Measurements from ENCODE around the gene WRAP73. TPM values are rescaled to one million over a fixed set of nuclear protein-coding genes. Genes with fewer than 3 reads are reported as not detected.
"Not testable (repeated sequence)": the region's sequence is repeated elsewhere in the genome, so short reads cannot be mapped to it uniquely, and the experiment has no call there.

The WRAP73 gene
- total RNA-seq, 1 donor = 10.0 TPM

- no peak for DNase-seq (ENCODE audit: low read depth)
- no peak overlapping the region for H3K4me3 ChIP-seq (ENCODE audit: low read depth, low read length)
- TF ChIP-seq, protein P1, sequence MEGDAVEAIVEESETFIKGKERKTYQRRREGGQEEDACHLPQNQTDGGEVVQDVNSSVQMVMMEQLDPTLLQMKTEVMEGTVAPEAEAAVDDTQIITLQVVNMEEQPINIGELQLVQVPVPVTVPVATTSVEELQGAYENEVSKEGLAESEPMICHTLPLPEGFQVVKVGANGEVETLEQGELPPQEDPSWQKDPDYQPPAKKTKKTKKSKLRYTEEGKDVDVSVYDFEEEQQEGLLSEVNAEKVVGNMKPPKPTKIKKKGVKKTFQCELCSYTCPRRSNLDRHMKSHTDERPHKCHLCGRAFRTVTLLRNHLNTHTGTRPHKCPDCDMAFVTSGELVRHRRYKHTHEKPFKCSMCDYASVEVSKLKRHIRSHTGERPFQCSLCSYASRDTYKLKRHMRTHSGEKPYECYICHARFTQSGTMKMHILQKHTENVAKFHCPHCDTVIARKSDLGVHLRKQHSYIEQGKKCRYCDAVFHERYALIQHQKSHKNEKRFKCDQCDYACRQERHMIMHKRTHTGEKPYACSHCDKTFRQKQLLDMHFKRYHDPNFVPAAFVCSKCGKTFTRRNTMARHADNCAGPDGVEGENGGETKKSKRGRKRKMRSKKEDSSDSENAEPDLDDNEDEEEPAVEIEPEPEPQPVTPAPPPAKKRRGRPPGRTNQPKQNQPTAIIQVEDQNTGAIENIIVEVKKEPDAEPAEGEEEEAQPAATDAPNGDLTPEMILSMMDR (IDR thresholded peaks at IDR 0.05; ENCODE audit: insufficient read depth, low read length) = no peak
Observed at GRCh38 chr1:3627515-3628253, 22.2 kb downstream of the WRAP73 start.

GRCh38 chr1:3626025-3626424 lies 23.9 kb downstream of the WRAP73 start:
- DNase-seq (ENCODE audit: low read depth) = no peak
- peak overlapping the region; percentile 76 for H3K4me3 ChIP-seq (ENCODE audit: low read depth, low read length)
- TF ChIP-seq, protein P1 (IDR thresholded peaks at IDR 0.05; ENCODE audit: insufficient read depth, low read length) = no peak

DNA sequence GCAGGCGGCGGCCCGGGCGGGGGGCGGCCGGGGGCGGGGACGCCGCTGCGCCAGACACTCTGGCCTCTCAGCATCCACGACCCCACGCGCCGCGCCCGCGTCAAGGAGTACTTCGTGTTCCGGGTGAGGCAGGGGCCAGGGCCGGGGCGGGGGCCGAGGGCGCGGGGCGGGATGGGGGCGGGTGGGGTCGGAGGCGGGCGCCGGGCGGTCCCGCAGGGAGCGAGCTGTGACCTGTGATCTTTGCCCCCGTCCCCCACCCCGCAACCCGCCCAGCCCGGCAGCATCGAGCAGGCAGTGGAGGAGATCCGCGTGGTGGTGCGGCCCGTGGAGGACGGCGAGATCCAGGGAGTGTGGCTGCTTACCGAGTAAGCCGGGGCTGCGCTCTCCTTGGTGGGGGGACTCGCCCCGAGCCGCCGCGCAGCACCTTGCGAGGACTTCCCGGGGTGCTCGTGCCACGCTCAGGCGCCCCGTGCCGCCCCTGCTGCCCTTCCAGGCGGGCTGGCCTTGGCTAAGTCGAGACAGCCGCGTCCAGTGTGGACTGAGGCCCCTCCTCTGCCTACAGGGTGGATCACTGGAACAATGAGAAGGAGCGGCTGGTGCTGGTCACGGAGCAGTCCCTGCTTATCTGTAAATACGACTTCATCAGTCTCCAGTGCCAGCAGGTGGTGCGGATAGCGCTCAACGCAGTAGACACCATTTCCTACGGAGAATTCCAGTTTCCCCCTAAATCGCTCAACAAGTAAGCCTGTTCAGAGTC lies 24.6 kb downstream of the WRAP73 start:
- DNase-seq (ENCODE audit: low read depth) = peak; percentile 53
- TF ChIP-seq, protein P1 (IDR thresholded peaks at IDR 0.05; ENCODE audit: insufficient read depth, low read length) = no peak
- peak overlapping the region; percentile 76 for H3K4me3 ChIP-seq (ENCODE audit: low read depth, low read length)

DNA sequence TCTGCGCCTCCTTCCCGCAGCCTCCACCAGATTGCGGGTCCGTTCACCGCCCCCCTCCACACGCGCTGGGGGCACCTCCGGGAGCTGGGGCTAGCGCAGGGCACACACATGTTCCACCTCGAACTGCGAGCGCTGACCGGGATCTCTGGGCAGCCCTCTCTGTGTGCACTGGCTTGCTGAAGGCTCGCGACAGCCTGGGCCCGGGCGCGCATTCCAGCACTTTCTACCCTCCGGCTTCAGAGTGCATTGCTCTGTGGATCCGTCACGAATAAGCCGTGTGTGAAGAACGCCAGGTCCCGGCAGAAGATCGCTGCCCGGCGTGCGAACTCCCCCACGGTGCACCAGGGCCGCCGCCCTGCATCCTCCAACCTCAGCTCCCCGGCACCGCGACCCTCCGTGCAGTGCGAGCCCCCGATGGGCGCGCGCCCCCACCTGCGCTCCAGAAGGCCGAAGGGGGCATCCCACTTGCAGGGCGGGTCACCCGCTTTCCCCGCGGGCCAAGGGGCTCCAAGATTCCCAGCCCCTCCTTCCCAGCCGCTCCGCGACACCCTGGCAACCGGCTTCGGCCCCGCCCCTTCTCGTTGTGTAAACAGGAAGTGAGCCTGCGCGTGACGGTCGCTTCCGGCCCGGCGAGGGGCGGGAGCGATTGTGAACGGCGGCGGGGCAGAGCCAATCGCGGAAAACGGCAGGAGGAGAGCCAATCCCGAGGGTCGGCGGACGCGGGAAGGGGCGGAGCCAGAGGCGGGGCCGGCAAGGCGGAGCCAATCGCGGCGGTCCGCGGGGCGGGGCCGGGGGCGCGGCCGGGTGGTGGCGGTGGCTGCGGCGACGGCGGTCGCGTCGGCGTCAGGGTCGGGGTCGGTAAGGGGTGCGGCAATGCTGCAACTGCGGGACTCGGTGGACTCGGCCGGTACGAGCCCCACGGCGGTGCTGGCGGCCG lies 25.4 kb downstream of the WRAP73 start, which contains the start of gene TPRG1L:
TPRG1L (plus strand) TSS at position 816 of the 937 bp plus-strand sequence; CDS start at position 874, 58 bp downstream.
- peak within 1 kb of the TSS; percentile 92 for H3K4me3 ChIP-seq (ENCODE audit: low read depth, low read length)
- DNase-seq (ENCODE audit: low read depth) = peak; percentile 89
- TF ChIP-seq, protein P1 (IDR thresholded peaks at IDR 0.05; ENCODE audit: insufficient read depth, low read length) = no peak

GRCh38 chr1:3623441-3624199 lies 26.3 kb downstream of the WRAP73 start:
- no peak for DNase-seq (ENCODE audit: low read depth)
- TF ChIP-seq, protein P1 (IDR thresholded peaks at IDR 0.05; ENCODE audit: insufficient read depth, low read length) = no peak
- peak overlapping the region; percentile 92 for H3K4me3 ChIP-seq (ENCODE audit: low read depth, low read length)

- DNase-seq (ENCODE audit: low read depth); H3K4me3 ChIP-seq (ENCODE audit: low read depth, low read length): not testable (repeated sequence)
Observed at GRCh38 chr1:3622102-3622501, 27.8 kb downstream of the WRAP73 start.

Data from fibroblast of the aortic adventitia (primary cell).